Hepatocyte (in vitro differentiated cells): ENCODE data around the gene EIPR1.

Experiments used
- CTCF ChIP-seq: fragments of 200-600 bp; sonication (generic); IDR thresholded peaks from 2 replicates; pipeline ENCODE4 v1.5.1; 2016; ENCODE audit warnings: antibody characterized with exemption, mild to moderate bottlenecking; ENCODE audit not compliant: poor library complexity
- EZH2 ChIP-seq: fragments of 200-600 bp; sonication (generic); IDR thresholded peaks from 2 replicates; pipeline ENCODE4 v1.6.1; 2016; ENCODE audit warnings: antibody characterized with exemption, mild to moderate bottlenecking, borderline replicate concordance

DNA sequence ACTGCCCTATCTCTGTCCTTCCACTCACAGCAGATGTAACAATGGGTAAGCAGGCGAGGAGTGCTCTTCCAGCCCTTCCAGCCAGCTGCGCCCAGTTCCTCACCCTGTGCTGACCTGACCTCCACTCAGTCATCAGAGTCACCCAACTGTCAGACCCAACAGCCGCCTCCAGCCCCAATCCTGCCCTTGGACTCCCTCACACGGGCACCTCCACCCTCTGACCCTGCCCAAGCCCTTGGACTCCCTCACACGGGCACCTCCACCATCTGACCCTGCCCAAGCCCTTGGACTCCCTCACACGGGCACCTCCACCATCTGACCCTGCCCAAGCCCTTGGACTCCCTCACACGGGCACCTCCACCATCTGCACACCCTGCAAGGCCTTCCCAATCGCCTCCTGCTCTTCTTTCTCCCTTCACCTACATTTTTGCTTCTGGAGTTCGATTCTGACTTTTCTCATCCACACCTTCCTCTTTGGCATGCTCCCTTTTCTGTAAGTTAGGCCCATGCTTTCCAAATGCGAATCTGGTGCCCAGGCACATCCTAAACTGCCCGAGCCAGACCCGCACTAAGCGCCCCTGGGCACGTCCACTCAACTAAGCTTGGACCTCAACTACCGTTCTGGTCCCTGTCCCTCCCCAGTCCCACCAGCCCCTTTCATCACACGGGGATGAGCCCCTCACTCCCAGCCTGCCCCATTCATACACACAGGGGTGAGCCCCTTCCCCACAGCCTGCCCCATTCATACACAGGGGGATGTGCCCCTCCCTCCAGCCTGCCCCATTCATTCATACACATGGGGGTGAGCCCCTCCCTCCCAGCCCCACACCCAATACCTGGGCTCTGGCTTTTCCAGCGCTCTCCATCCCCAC lies 15.9 kb downstream of the EIPR1 start:
- TF ChIP-seq CTCF (no peak), EZH2 (no peak)
